ENCODE measurements around the gene ANK3.

DNA sequence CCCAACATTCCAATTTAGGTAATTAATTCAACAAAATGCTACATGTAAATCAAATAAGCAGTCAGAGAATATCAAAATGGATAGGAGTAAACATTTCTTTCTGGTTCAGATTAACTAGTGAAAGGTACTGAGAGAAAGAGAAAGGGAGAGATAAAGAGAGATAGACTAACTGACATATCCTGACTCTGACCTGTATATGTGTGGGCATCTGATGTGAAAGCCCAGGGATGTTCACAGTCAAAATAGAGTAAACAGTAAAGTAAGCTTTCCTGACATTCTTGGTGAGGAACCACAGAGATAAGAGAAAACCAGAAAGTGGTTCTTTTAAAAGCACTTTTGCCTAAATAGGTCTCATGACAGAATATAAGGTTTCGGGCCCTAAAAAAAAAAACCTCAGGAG, 37.5 kb upstream of the ANK3 start:
- no peak for TF ChIP-seq EZH2 (IDR thresholded peaks at IDR 0.05; ENCODE audit: insufficient read depth, poor library complexity, severe bottlenecking)
- no peak for TF ChIP-seq EZH2phosphoT487 (IDR thresholded peaks at IDR 0.05; ENCODE audit: insufficient read depth, low read depth)
